GM12878 (cell line): ENCODE results near the gene CMBL. TPM values are rescaled to one million over a fixed set of nuclear protein-coding genes. Genes with fewer than 3 reads are reported as not detected.

Experiments used
- ATAC-seq: fragments of 200-7000 bp; cut with Tn5 transposase; 3 replicates; pipeline ENCODE4 v1.9.1; 2020; ENCODE audit warnings: mild to moderate bottlenecking, moderate library complexity
- BruUV-seq: library from RNA; stranded (reverse); fragments of 400-500 nt; replicated peaks from 2 replicates; lab custom pipeline; 2021; lab: Mats Ljungman, UMichigan
- CTCF ChIA-PET: fragments of 300-600 bp; sonication (Branson Sonifier 250); formaldehyde crosslinking; extraction: SDS; loops from one replicate; lab custom pipeline; 2021; ENCODE audit warnings: inconsistent platforms; lab: Yijun Ruan, JAX
- POLR2A ChIA-PET: fragments of 350-600 bp; formaldehyde crosslinking; extraction: SDS; loops from one replicate; lab custom pipeline; 2021; ENCODE audit warnings: inconsistent platforms; lab: Charles Lee
- RAD21 ChIA-PET: fragments of 300-600 bp; sonication (Branson Sonifier 250); formaldehyde crosslinking; loops from one replicate; lab custom pipeline; 2023; ENCODE audit warnings: antibody characterized with exemption; ENCODE audit not compliant: unreplicated experiment; lab: Charles Lee
- SMC1A ChIA-PET: fragments of 300-600 bp; sonication (Branson Sonifier 250); formaldehyde crosslinking; loops from one replicate; lab custom pipeline; 2023; ENCODE audit not compliant: unreplicated experiment, uncharacterized antibody; lab: Charles Lee
- DNase-seq: peaks from one replicate; pipeline ENCODE4 v3.0.0-alpha.2; 2011; ENCODE audit warnings: low read depth, low spot score
- FAIRE-seq: peaks from 3 replicates; lab custom pipeline; 2011; peaks lifted over from hg19 to GRCh38; lab: Jason Lieb, UNC
- H2AFZ ChIP-seq: 2 replicates; pipeline ENCODE4 v1.6.0; 2011; ENCODE audit warnings: low read depth, low read length, control low read depth; ENCODE audit not compliant: control insufficient read depth
- H3K27ac ChIP-seq: 2 replicates; pipeline ENCODE4 v1.5.1; 2011; ENCODE audit warnings: control low read depth; ENCODE audit not compliant: control insufficient read depth, insufficient read depth
- H3K27me3 ChIP-seq, 2 experiments: replicated peaks in 1 of 2; 2 replicates each; pipeline versions ENCODE4 v1.6.0 to v1.6.1; 2011; ENCODE audit warnings: low read length in 1 of 2; ENCODE audit not compliant: control insufficient read depth in 2 of 2, insufficient read depth in 2 of 2
- H3K36me3 ChIP-seq, 2 experiments: 2 replicates each; pipeline ENCODE4 v1.5.1; 2011; ENCODE audit warnings: low read length in 1 of 2; ENCODE audit not compliant: control insufficient read depth in 2 of 2, insufficient read depth in 2 of 2
- H3K4me1 ChIP-seq: 2 replicates; pipeline ENCODE4 v1.6.1; 2011; ENCODE audit warnings: mild to moderate bottlenecking, low read length, moderate library complexity, mixed read lengths; ENCODE audit not compliant: control insufficient read depth, insufficient read depth
- H3K4me2 ChIP-seq: 2 replicates; pipeline ENCODE4 v1.6.0; 2011; ENCODE audit warnings: control low read depth; ENCODE audit not compliant: control insufficient read depth, insufficient read depth
- H3K4me3 ChIP-seq: fragments of 200-600 bp; sonication (generic); 2 replicates; pipeline ENCODE4 v1.5.1; 2016
- H3K79me2 ChIP-seq: 2 replicates; pipeline ENCODE4 v1.6.0; 2011; ENCODE audit warnings: low read length; ENCODE audit not compliant: control insufficient read depth, insufficient read depth
- H3K9ac ChIP-seq: 2 replicates; pipeline ENCODE4 v1.8.0; 2011; ENCODE audit warnings: low read length, control low read depth, mixed read lengths; ENCODE audit not compliant: control insufficient read depth, insufficient read depth
- H3K9me3 ChIP-seq: replicated peaks from 3 replicates; pipeline ENCODE4 v1.5.1; 2011; ENCODE audit warnings: mild to moderate bottlenecking, low read length; ENCODE audit not compliant: control insufficient read depth, insufficient read depth
- H4K20me1 ChIP-seq: 2 replicates; pipeline ENCODE4 v1.6.0; 2011; ENCODE audit not compliant: control insufficient read depth, insufficient read depth
- EED ChIP-seq: sonication (generic); IDR thresholded peaks from 2 replicates; pipeline ENCODE4 v1.6.1; 2016; ENCODE audit warnings: antibody characterized with exemption, low read depth
- HDAC6 ChIP-seq: fragments of 200-600 bp; sonication (generic); IDR thresholded peaks from one replicate; pipeline ENCODE4 v1.8.0; 2017; ENCODE audit warnings: antibody characterized with exemption; ENCODE audit not compliant: unreplicated experiment
- SMAD5 ChIP-seq: IDR thresholded peaks from 2 replicates; pipeline ENCODE4 v1.6.1; 2016; ENCODE audit warnings: antibody characterized with exemption, low read depth
- SPI1 ChIP-seq: IDR thresholded peaks from 2 replicates; pipeline ENCODE4 v1.6.1; 2011; ENCODE audit warnings: low read depth, mild to moderate bottlenecking, low read length, moderate library complexity, borderline replicate concordance; ENCODE audit not compliant: insufficient read depth
- WGBS: methylation state at CpG from one replicate; pipeline ENCODE4 v1.1.6; 2016; ENCODE audit warnings: low lambda C conversion rate; ENCODE audit not compliant: insufficient replicate concordance, insufficient coverage; ENCODE audit errors: missing lambda C conversion rate; 5-methylcytosine and 5-hydroxymethylcytosine counted together
- in situ Hi-C: fragments of 300-500 bp; cut with MboI; formaldehyde crosslinking; loops from 9 replicates; pipeline ENCODE4 v1.14.3; 2018; ENCODE audit warnings: mixed read lengths
- intact Hi-C: fragments of 100-400 bp; cut with micrococcal nuclease; formaldehyde crosslinking; loops from one replicate; pipeline ENCODE4 v1.14.2; 2022; ENCODE audit not compliant: unreplicated experiment
- polyA plus RNA-seq, 11 experiments: library from polyadenylated mRNA; depleted of rRNA in 4 of 11; unstranded in 6 of 11; stranded (reverse) in 5 of 11; fragments of >200 nt; fragmentation: Nextera tagmentation in 4 of 11; fragmentation: Illumina TruSeq in 1 of 11; extraction: Ambion mirVana in 4 of 11; extraction: Trizol in 1 of 11; gene quantifications; 1 replicate in 1 of 11; 2 replicates in 10 of 11; pipeline versions ENCODE4 v1.2.1 to v1.2.3, GENCODE V29; 2011 to 2016; ENCODE audit warnings: inconsistent platforms in 2 of 11, missing spikeins in 2 of 11, low read depth in 1 of 11
- total RNA-seq, 4 experiments: library from RNA; depleted of rRNA in 3 of 4; stranded (reverse); fragments of >200 nt in 3 of 4; fragmentation: Illumina TruSeq in 1 of 4; extraction: Trizol in 1 of 4; gene quantifications; 2 replicates each; pipeline versions ENCODE4 v1.2.1 to v1.2.3, GENCODE V29; 2013 to 2021

The CMBL gene
- total and polyA plus RNA-seq, 10 of the 15 experiments (the other 5 are each of a cell fraction or from before 2014, with no cell fraction given), result 1.8 to 15.6 (median 7.5) TPM

DNA sequence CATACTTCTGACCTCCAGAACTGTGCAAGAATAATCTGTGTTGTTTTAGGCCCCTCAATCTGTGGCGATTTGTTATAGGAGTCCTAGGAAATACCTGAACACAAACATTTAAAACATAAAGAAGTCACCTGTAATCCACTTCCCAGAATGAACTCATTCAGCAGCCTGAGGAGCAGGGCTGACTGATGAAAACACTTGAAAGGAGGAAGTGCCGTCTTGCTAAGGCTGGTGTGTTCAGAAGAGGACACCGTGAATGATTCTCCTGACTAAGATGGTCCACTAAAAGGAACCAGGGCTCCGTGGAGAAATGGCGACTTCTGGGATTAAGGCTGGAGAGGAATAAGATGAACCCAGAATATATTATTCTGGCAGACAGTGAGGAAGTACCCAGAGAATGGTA is 27.1 kb upstream of the CMBL start:
- ATAC-seq, result peak; percentile 36; the same call in 1 of the 3 replicates
- no peak for FAIRE-seq
- TF ChIP-seq EED (no peak), SPI1 (peak; percentile 59; the same call in 1 of the 2 replicates)
- ChIA-PET CTCF (no interaction called here), SMC1A (no interaction called here), POLR2A (no interaction called here), RAD21 (no interaction called here)
- Histone ChIP-seq H3K4me2 (no peak overlapping the region), H2AFZ (no peak overlapping the region), H3K4me3 (no peak overlapping the region), H3K36me3 (no peaks in the 10 kb centered on the region), H4K20me1 (no peaks in the 10 kb centered on the region), H3K4me1 (no peaks in the 10 kb centered on the region), H3K27me3 (peaks cover 0 to 10% of the 10 kb centered on the region in 2 experiments; a peak in 2 of 4 replicates), H3K9me3 (no peaks in the 10 kb centered on the region), H3K79me2 (no peaks in the 10 kb centered on the region), H3K9ac (no peak overlapping the region), H3K27ac (no peak overlapping the region)
- WGBS, result 42% methylated on average over 5 of the region's 5 CpGs
- BruUV-seq, result no TSS peak
- no peak for DNase-seq
- in situ Hi-C loops (no loop called here), intact Hi-C loops (no loop called here)

DNA sequence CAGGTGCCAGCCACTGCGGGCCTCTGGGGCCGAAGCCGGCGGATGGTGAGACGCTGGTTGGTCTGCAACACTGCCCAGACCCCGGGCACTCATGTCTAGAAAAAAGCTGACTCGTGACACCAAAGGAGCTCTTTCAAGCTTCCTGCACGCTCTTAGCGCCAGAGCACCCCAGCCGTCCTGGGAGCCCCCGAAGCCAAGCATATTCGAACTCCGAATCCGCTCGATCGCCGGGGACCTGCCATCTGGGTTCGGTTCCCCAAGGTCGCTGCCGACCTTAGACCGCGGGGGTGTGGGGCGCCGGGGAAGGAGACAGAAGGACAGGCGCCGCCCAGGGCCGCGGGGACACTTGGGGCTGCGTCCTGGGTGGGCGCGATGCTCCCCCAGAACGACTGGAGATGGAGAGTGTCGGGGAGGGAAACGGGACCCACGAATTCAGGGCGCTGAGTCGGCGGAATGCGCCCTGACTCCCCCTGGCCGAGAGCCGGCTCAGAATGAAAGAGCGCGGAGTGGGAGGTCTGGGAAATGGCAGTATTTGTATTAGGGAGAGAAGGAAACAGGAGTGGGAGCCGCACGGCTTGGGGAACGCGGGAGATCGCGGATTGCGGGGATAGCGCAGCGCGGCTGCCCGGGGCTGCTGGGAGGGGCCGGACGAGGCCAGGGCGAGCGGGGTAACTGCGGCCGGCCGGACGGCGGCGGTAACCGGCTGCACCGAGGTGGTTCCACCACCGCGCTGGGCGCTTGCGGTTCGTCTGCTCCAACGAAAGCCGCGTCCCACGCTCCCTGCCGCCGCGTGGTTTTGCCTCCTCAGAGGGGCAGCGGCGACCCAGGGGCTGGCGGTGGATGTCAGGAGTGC is 25.7 kb upstream of the CMBL start:
- Histone ChIP-seq H3K79me2 (no peaks in the 10 kb centered on the region), H3K4me1 (no peaks in the 10 kb centered on the region), H3K4me3 (peak overlapping the region; percentile 84), H3K4me2 (peak overlapping the region; percentile 81), H3K27me3 (peaks cover 0 to 10% of the 10 kb centered on the region in 2 experiments; a peak in 2 of 4 replicates), H3K27ac (no peak overlapping the region), H3K9me3 (no peaks in the 10 kb centered on the region), H3K9ac (peak overlapping the region; percentile 15; the same call in 1 of the 2 replicates), H4K20me1 (no peaks in the 10 kb centered on the region), H3K36me3 (no peaks in the 10 kb centered on the region), H2AFZ (peak overlapping the region; percentile 11)
- intact Hi-C loops (no loop called here), in situ Hi-C loops (no loop called here)
- no TSS peak for BruUV-seq
- ChIA-PET RAD21 (no interaction called here), CTCF (no interaction called here), POLR2A (no interaction called here), SMC1A (no interaction called here)
- peak; percentile 75 for ATAC-seq
- WGBS, result 4% methylated on average over 72 of the region's 81 CpGs
- FAIRE-seq, result no peak
- DNase-seq, result no peak
- TF ChIP-seq HDAC6 (peak; percentile 74), SMAD5 (no peak)
